ENCODE data around the gene KIAA0825.

The KIAA0825 gene

GRCh38 chr5:94309141-94309540 lies 309.3 kb downstream of the KIAA0825 start:
- DNase-seq: no peak

- DNase-seq: no peak
These were observed 310.0 kb downstream of the KIAA0825 start for GRCh38 chr5:94308442-94308841.

GRCh38 chr5:94304146-94304545 lies 314.3 kb downstream of the KIAA0825 start:
- DNase-seq: no peak

GRCh38 chr5:94288937-94289336 lies 329.5 kb downstream of the KIAA0825 start:
- no peak for DNase-seq

GRCh38 chr5:94285984-94286383 lies 332.4 kb downstream of the KIAA0825 start:
- DNase-seq: no peak

- DNase-seq: no peak
These were observed 335.3 kb downstream of the KIAA0825 start for GRCh38 chr5:94283093-94283492.

- DNase-seq: no peak
These were observed 337.1 kb downstream of the KIAA0825 start for GRCh38 chr5:94281236-94281801.

GRCh38 chr5:94276751-94277150 lies 341.7 kb downstream of the KIAA0825 start:
- DNase-seq: no peak

- DNase-seq: no peak
These were observed 342.4 kb downstream of the KIAA0825 start for GRCh38 chr5:94276048-94276447.

GRCh38 chr5:94274707-94275106 lies 343.7 kb downstream of the KIAA0825 start:
- no peak for DNase-seq

GRCh38 chr5:94268226-94268625 lies 350.2 kb downstream of the KIAA0825 start:
- no peak for DNase-seq

GRCh38 chr5:94267350-94267899 lies 351.0 kb downstream of the KIAA0825 start:
- DNase-seq: no peak

- no peak for DNase-seq
These were observed 352.2 kb downstream of the KIAA0825 start for GRCh38 chr5:94266170-94266569.

GRCh38 chr5:94263068-94263467 lies 355.3 kb downstream of the KIAA0825 start:
- DNase-seq: no peak

GRCh38 chr5:94260096-94260495 lies 358.3 kb downstream of the KIAA0825 start:
- no peak for DNase-seq

GRCh38 chr5:94254214-94254613 lies 364.2 kb downstream of the KIAA0825 start:
- no peak for DNase-seq

GRCh38 chr5:94250985-94251384 lies 367.4 kb downstream of the KIAA0825 start:
- DNase-seq: no peak

- DNase-seq: no peak
These were observed 369.0 kb downstream of the KIAA0825 start for GRCh38 chr5:94249430-94249829.

GRCh38 chr5:94248175-94248875 lies 370.1 kb downstream of the KIAA0825 start:
- no peak for DNase-seq

GRCh38 chr5:94245608-94246007 lies 372.8 kb downstream of the KIAA0825 start:
- no peak for DNase-seq

- no peak for DNase-seq
These were observed 373.5 kb downstream of the KIAA0825 start for GRCh38 chr5:94244921-94245320.

GRCh38 chr5:94243612-94244011 lies 374.8 kb downstream of the KIAA0825 start:
- no peak for DNase-seq

GRCh38 chr5:94240993-94241651 lies 377.3 kb downstream of the KIAA0825 start:
- no peak for DNase-seq

GRCh38 chr5:94240596-94240992 lies 377.8 kb downstream of the KIAA0825 start:
- DNase-seq: no peak

Data from stimulated activated CD4-positive, alpha-beta T cell treated with anti-CD3 and anti-CD28 coated beads, Interleukin-12 subunit alpha, Interleukin-12 subunit beta, amount 100 ng/mL, for 4 hours (primary cell).